Naive thymus-derived CD4-positive, alpha-beta T cell (primary cell): Measurements from ENCODE around the gene RSL1D1. TPM values are rescaled to one million over a fixed set of nuclear protein-coding genes. Genes with fewer than 3 reads are reported as not detected.
A peak's percentile ranks its signal among the peaks of the same experiment; 100 is the strongest.
"Not testable (repeated sequence)": the region's sequence is repeated elsewhere in the genome, so short reads cannot be mapped to it uniquely, and the experiment has no call there.

Experiments
- ATAC-seq: fragments of 150-1000 bp; cut with Tn5 transposase; 2 replicates; pipeline ENCODE4 v1.10.0; 2021; ENCODE audit warnings: mild to moderate bottlenecking, moderate library complexity
- CTCF ChIA-PET: fragments of 350-600 bp; sonication (Branson Sonifier 250); formaldehyde crosslinking; loops from one replicate; lab custom pipeline; 2021; ENCODE audit warnings: antibody characterized with exemption; lab: Charles Lee
- POLR2A ChIA-PET: fragments of 350-600 bp; sonication (Branson Sonifier 250); formaldehyde crosslinking; loops from one replicate; lab custom pipeline; 2021; ENCODE audit warnings: antibody characterized with exemption, inconsistent platforms; lab: Charles Lee
- DNase-seq, 9 donors: peaks; one replicate each; pipeline versions ENCODE4 v3.0.0 to v3.0.0-alpha.2; 2020 to 2022; ENCODE audit warnings: mixed read lengths in 1 of 9
- H3K27ac ChIP-seq: one replicate; pipeline ENCODE4 v1.7.0; 2013; ENCODE audit warnings: mild to moderate bottlenecking, low read depth, low read length, moderate library complexity
- H3K27me3 ChIP-seq, 2 donors: one replicate each; pipeline ENCODE4 v1.7.0; 2013; ENCODE audit warnings: low read length in 2 of 2, mild to moderate bottlenecking in 2 of 2, moderate library complexity in 2 of 2; ENCODE audit not compliant: control insufficient read depth in 2 of 2, insufficient read depth in 2 of 2
- H3K36me3 ChIP-seq, 3 experiments: 1 replicate in 2 of 3; 2 replicates in 1 of 3; pipeline ENCODE4 v1.7.0; 2013; ENCODE audit warnings: low read length in 3 of 3, mild to moderate bottlenecking in 3 of 3, moderate library complexity in 1 of 3; ENCODE audit not compliant: insufficient read depth in 3 of 3, control insufficient read depth in 2 of 3
- H3K4me1 ChIP-seq, 2 donors: one replicate each; pipeline ENCODE4 v1.7.0; 2013; ENCODE audit warnings: low read length in 2 of 2, mild to moderate bottlenecking in 2 of 2, moderate library complexity in 1 of 2; ENCODE audit not compliant: control insufficient read depth in 2 of 2, insufficient read depth in 2 of 2
- H3K4me3 ChIP-seq: 2 replicates; pipeline ENCODE4 v1.7.0; 2013; ENCODE audit warnings: mild to moderate bottlenecking, low read length
- H3K9me3 ChIP-seq, 3 experiments: 1 replicate in 2 of 3; 2 replicates in 1 of 3; pipeline ENCODE4 v1.7.0; 2013; ENCODE audit warnings: low read length in 3 of 3; ENCODE audit not compliant: control insufficient read depth in 2 of 3
- H3K27ac Mint-ChIP-seq, 9 donors: one replicate each; pipeline ENCODE4 v1.8.0; 2020 to 2022; ENCODE audit warnings: mixed read lengths in 9 of 9, mild to moderate bottlenecking in 8 of 9, moderate library complexity in 5 of 9, inconsistent platforms in 2 of 9
- H3K27me3 Mint-ChIP-seq, 5 donors: one replicate each; pipeline ENCODE4 v1.8.0; 2021 to 2022; ENCODE audit warnings: mixed read lengths in 5 of 5, mild to moderate bottlenecking in 1 of 5
- H3K36me3 Mint-ChIP-seq, 5 donors: one replicate each; pipeline ENCODE4 v1.8.0; 2020 to 2022; ENCODE audit warnings: mixed read lengths in 5 of 5, mild to moderate bottlenecking in 3 of 5, inconsistent platforms in 1 of 5
- H3K4me1 Mint-ChIP-seq, 7 donors: one replicate each; pipeline ENCODE4 v1.8.0; 2020 to 2022; ENCODE audit warnings: mixed read lengths in 7 of 7, mild to moderate bottlenecking in 3 of 7, inconsistent platforms in 1 of 7
- H3K4me3 Mint-ChIP-seq, 10 donors: one replicate each; pipeline ENCODE4 v1.8.0; 2020 to 2022; ENCODE audit warnings: mild to moderate bottlenecking in 10 of 10, mixed read lengths in 10 of 10, moderate library complexity in 6 of 10, inconsistent platforms in 2 of 10
- H3K9me3 Mint-ChIP-seq, 11 donors: one replicate each; pipeline ENCODE4 v1.8.0; 2020 to 2022; ENCODE audit warnings: mixed read lengths in 11 of 11, mild to moderate bottlenecking in 4 of 11, inconsistent platforms in 1 of 11, moderate library complexity in 1 of 11
- intact Hi-C, 2 donors: fragments of 100-400 bp; cut with micrococcal nuclease; formaldehyde crosslinking; loops; one replicate each; pipeline ENCODE4 v1.15.1; 2023
- polyA plus RNA-seq, 2 donors: library from polyadenylated mRNA; unstranded; fragments of 300-500 nt; fragmentation: Illumina TruSeq; gene quantifications; one replicate each; pipeline ENCODE4 v1.2.3, GENCODE V29; 2021
- total RNA-seq, 6 experiments: library from RNA in 5 of 6; stranded (reverse) in 5 of 6; gene quantifications; 1 replicate in 5 of 6; 2 replicates in 1 of 6; pipeline ENCODE4 v1.2.3 and lab custom pipeline; 2021 to 2026

Gene RSL1D1
- total and polyA plus RNA-seq, 7 experiments from 2014 or later, result 141 to 312 (median 232) TPM

DNA sequence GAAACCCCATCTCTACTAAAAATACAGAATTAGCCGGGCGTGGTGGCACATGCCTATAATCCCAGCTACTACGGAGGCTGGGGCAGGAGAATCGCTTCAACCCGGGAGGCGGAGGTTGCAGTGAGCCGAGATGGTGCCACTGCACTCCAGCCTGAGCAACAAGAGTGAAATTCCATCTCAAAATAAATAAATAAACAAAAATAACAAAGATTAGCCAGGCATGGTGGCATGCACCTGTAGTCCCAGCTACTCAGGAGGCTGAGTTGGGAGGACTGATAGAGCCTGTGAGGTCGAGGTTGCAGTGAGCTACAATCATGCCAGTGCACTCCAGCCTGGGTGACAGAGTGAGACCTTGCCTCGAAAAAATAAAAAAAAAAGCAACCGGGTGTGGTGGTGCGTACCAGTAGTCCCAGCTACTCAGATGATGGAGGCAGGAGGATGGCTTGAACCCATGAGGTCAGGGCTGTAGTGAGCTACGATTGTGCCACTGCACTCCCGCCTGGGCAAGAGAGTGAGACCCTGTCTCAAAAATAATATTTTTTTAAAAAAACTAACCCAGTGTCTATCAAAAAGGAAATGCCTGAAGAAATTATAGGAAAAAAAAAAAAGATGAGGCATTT, 66.3 kb downstream of the RSL1D1 start:
- H3K36me3 Mint-ChIP-seq, result peaks cover 0 to 17% (median 0%) of the 10 kb centered on the region in 5 donors
- H3K4me3 Mint-ChIP-seq, result peak overlapping the region in 1 of 10 donors; percentile 62
- H3K36me3 ChIP-seq, DNase-seq, H3K4me3 ChIP-seq, H3K9me3 Mint-ChIP-seq, ATAC-seq, H3K27me3 Mint-ChIP-seq, H3K9me3 ChIP-seq, H3K27me3 ChIP-seq: not testable (repeated sequence)
- peaks cover 44 to 81% (median 65%) of the 10 kb centered on the region in 7 donors for H3K4me1 Mint-ChIP-seq
- intact Hi-C loops, result loop anchor here in 1 of 2 donors (5.0 kb wide), 1 partner anchor 132 kb away; the partner anchor contains the start of gene GSPT1
- peak overlapping the region in 8 of 9 donors; percentile 84 to 98 (median 88) for H3K27ac Mint-ChIP-seq
- Histone ChIP-seq H3K4me1 (peaks cover 33 to 52% of the 10 kb centered on the region in 2 donors), H3K27ac (peak overlapping the region; percentile 58)
- CTCF ChIA-PET, result interaction anchor here (5.3 kb wide), 1 partner anchor 12 kb away, joined by 35 read pairs; the partner anchor contains the start of gene ZC3H7A
- POLR2A ChIA-PET, result interaction anchor here (0.7 to 8.3 kb wide), 6 partner anchors 8 to 178 kb away, joined by 3 to 109 read pairs (median 12); partner anchors contain the start of genes TXNDC11 and ZC3H7A

DNA sequence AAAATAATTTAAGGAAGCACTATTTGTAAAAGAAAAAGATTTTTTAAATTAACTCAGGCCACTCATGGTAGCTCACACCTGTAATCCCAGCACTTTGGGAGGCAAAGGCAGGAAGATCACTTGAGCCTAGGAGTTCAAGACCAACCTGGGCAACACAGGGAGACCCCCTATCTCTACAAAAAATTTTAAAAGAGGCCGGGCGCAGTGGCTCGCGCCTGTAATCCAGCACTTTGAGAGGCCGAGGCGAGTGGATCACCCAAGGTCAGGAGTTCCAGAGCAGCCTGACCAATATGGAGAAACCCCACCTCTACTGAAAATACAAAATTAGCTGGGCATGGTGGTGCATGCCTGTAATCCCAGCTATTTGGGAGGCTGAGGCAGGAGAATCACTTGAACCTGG, 67.0 kb downstream of the RSL1D1 start:
- not testable (repeated sequence) for ATAC-seq, DNase-seq, H3K4me3 ChIP-seq, H3K27me3 Mint-ChIP-seq, H3K27me3 ChIP-seq, H3K9me3 ChIP-seq, H3K9me3 Mint-ChIP-seq
- Mint-ChIP-seq H3K4me1 (peaks cover 43 to 76% (median 66%) of the 10 kb centered on the region in 7 donors), H3K4me3 (peak overlapping the region in 4 of 10 donors; percentile 16 to 88 (median 50)), H3K36me3 (peaks cover 0 to 17% (median 0%) of the 10 kb centered on the region in 5 donors), H3K27ac (peak overlapping the region in 8 of 9 donors; percentile 25 to 98 (median 84))
- Histone ChIP-seq H3K4me1 (peaks cover 33 to 52% of the 10 kb centered on the region in 2 donors), H3K27ac (peak overlapping the region; percentile 96), H3K36me3 (peaks cover 0 to 10% (median 0%) of the 10 kb centered on the region in 3 experiments)
- CTCF ChIA-PET, result interaction anchor here (0.7 to 5.3 kb wide), 2 partner anchors 13 to 179 kb away, joined by 3 to 35 read pairs; partner anchors contain the start of gene ZC3H7A
- POLR2A ChIA-PET, result interaction anchor here (0.6 to 8.3 kb wide), 6 partner anchors 8 to 74 kb away, joined by 3 to 109 read pairs (median 12); partner anchors contain the start of genes TXNDC11 and ZC3H7A
- intact Hi-C loops, result loop anchor here in 1 of 2 donors (5.0 kb wide), 1 partner anchor 133 kb away; the partner anchor contains the start of gene GSPT1

DNA sequence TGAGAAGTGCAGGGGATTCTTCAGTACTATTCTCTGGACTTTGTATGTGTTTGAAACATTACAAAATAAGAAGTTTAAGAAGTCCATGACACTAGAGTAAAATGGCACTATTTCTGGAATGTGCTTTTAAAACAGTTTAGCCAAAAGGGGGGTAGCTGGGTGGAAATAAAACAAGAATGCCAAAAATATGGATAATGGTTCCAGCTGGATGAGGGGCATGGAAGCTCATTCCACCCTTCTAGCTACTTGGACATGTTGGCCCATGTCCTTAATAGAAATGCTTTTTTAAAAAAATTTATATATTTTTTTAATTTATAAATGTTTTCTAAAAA, 67.3 kb downstream of the RSL1D1 start:
- H3K27me3 Mint-ChIP-seq, result no peaks in the 10 kb centered on the region
- ATAC-seq, result no peak
- intact Hi-C loops, result loop anchor here in 1 of 2 donors (5.0 kb wide), 1 partner anchor 133 kb away; the partner anchor contains the start of gene GSPT1

More for the DNA sequence above, 67.3 kb downstream of the RSL1D1 start:
- Histone ChIP-seq H3K4me3 (peak overlapping the region; percentile 15), H3K9me3 (no peaks in the 10 kb centered on the region), H3K27me3 (no peaks in the 10 kb centered on the region), H3K27ac (peak overlapping the region; percentile 96), H3K4me1 (peaks cover 33 to 49% of the 10 kb centered on the region in 2 donors), H3K36me3 (peaks cover 0 to 11% (median 0%) of the 10 kb centered on the region in 3 experiments)
- H3K27ac Mint-ChIP-seq, result peak overlapping the region; percentile 95 to 99 (median 99)
- peak overlapping the region; percentile 79 to 92 (median 85) for H3K4me3 Mint-ChIP-seq
- no peak for DNase-seq
- POLR2A ChIA-PET, result interaction anchor here (0.6 to 8.3 kb wide), 4 partner anchors 10 to 41 kb away, joined by 3 to 109 read pairs (median 24); partner anchors contain the start of genes TXNDC11 and ZC3H7A
- peaks cover 0 to 17% (median 0%) of the 10 kb centered on the region in 5 donors for H3K36me3 Mint-ChIP-seq
- peaks cover 43 to 73% (median 66%) of the 10 kb centered on the region in 7 donors for H3K4me1 Mint-ChIP-seq
- CTCF ChIA-PET, result interaction anchor here (0.7 to 5.3 kb wide), 2 partner anchors 13 to 179 kb away, joined by 3 to 35 read pairs; partner anchors contain the start of gene ZC3H7A
- H3K9me3 Mint-ChIP-seq, result no peaks in the 10 kb centered on the region

Other genes with a start within 250 kb of the RSL1D1 start
- 10 to 100 TPM; 17.0 to 86.8 (median 34.4) TPM for gene SNN, start 183.1 kb downstream of the RSL1D1 start, total RNA-seq
- 10 to 100 TPM; 21.3 to 34.3 TPM for gene SNN, start 183.1 kb downstream of the RSL1D1 start, polyA plus RNA-seq
- gene TXNDC11, start 108.7 kb downstream of the RSL1D1 start, total RNA-seq, result 10 to 100 TPM; 41.2 to 80.5 (median 55.1) TPM
- gene TXNDC11, start 108.7 kb downstream of the RSL1D1 start, polyA plus RNA-seq, result 10 to 100 TPM; 36.7 to 60.3 TPM
- gene ZC3H7A, start 54.3 kb downstream of the RSL1D1 start, total RNA-seq, result 100 to 1,000 TPM in 1 of 5 experiments, 10 to 100 TPM in 4; 86.9 to 102 (median 88.6) TPM
- 10 to 100 TPM; 40.1 to 44.9 TPM for gene ZC3H7A, start 54.3 kb downstream of the RSL1D1 start, polyA plus RNA-seq
- 100 to 1,000 TPM in 3 of 5 experiments, 10 to 100 TPM in 2; 92.8 to 148 (median 101) TPM for gene GSPT1, start 64.4 kb upstream of the RSL1D1 start, total RNA-seq
- gene GSPT1, start 64.4 kb upstream of the RSL1D1 start, polyA plus RNA-seq, result 10 to 100 TPM; 71.0 to 92.7 TPM
- 10 to 100 TPM; 13.7 to 31.0 (median 19.1) TPM for gene NPIPB2, start 90.5 kb upstream of the RSL1D1 start, total RNA-seq
- gene NPIPB2, start 90.5 kb upstream of the RSL1D1 start, polyA plus RNA-seq, result 1 to 10 TPM; 2.2 to 3.2 TPM
- 1 to 10 TPM in 2 of 5 experiments, not detected in 3; 1.2 to 1.8 TPM for gene TNFRSF17, start 113.7 kb upstream of the RSL1D1 start, total RNA-seq
- gene TNFRSF17, start 113.7 kb upstream of the RSL1D1 start, polyA plus RNA-seq, result not detected
- 10 to 100 TPM; 20.4 to 67.5 (median 36.6) TPM for gene SNX29, start 125.2 kb upstream of the RSL1D1 start, total RNA-seq
- 10 to 100 TPM; 16.2 to 17.6 TPM for gene SNX29, start 125.2 kb upstream of the RSL1D1 start, polyA plus RNA-seq